Neural cell (in vitro differentiated cells): ENCODE data around the gene LLGL2. TPM values are rescaled to one million over a fixed set of nuclear protein-coding genes. Genes with fewer than 3 reads are reported as not detected.

Experiments used
- H2AFZ ChIP-seq: fragments of 200-600, 300-800 bp; sonication (generic), shearing (Covaris generic); 2 replicates; pipeline ENCODE4 v1.6.0; 2014; ENCODE audit warnings: low read depth, mild to moderate bottlenecking, antibody characterized with exemption, low read length, moderate library complexity
- H3F3A ChIP-seq: fragments of 200-600 bp; shearing (Covaris generic); 2 replicates; pipeline ENCODE4 v1.6.1; 2016; ENCODE audit warnings: mild to moderate bottlenecking, moderate library complexity, mixed read lengths, antibody characterized with exemption, low read length; ENCODE audit not compliant: insufficient read depth, poor library complexity, severe bottlenecking
- H3K27ac ChIP-seq: fragments of 200-600, 300-800 bp; sonication (generic), shearing (Covaris generic); 2 replicates; pipeline ENCODE4 v1.5.1; 2014; ENCODE audit warnings: mild to moderate bottlenecking, low read length, moderate library complexity
- H3K27me3 ChIP-seq: fragments of 300-800, 200-600 bp; sonication (generic), shearing (Covaris generic); 2 replicates; pipeline ENCODE4 v1.6.0; 2014; ENCODE audit warnings: mild to moderate bottlenecking, low read depth, low read length, moderate library complexity; ENCODE audit not compliant: insufficient read depth
- H3K36me3 ChIP-seq: fragments of 300-800, 200-600 bp; sonication (generic), shearing (Covaris generic); 2 replicates; pipeline ENCODE4 v1.5.1; 2014; ENCODE audit warnings: mild to moderate bottlenecking, antibody characterized with exemption, low read length, moderate library complexity; ENCODE audit not compliant: insufficient read depth
- H3K4me2 ChIP-seq: fragments of 300-800, 200-600 bp; sonication (generic), shearing (Covaris generic); 2 replicates; pipeline ENCODE4 v1.6.0; 2014; ENCODE audit warnings: mild to moderate bottlenecking, low read length
- H3K4me3 ChIP-seq: fragments of 300-800, 200-600 bp; sonication (generic), shearing (Covaris generic); 2 replicates; pipeline ENCODE4 v1.5.1; 2014; ENCODE audit warnings: mild to moderate bottlenecking, low read length, moderate library complexity
- H3K79me2 ChIP-seq: fragments of 200-600 bp; shearing (Covaris generic); replicated peaks from 2 replicates; pipeline ENCODE4 v1.6.0; 2014; ENCODE audit warnings: mild to moderate bottlenecking, low read length, moderate library complexity; ENCODE audit not compliant: insufficient read depth
- H3K9ac ChIP-seq: fragments of 300-800, 200-600 bp; sonication (generic), shearing (Covaris generic); 2 replicates; pipeline ENCODE4 v1.6.1; 2016; ENCODE audit warnings: mild to moderate bottlenecking, low read length, mixed read lengths
- H3K9me2 ChIP-seq: fragments of 200-600 bp; shearing (Covaris generic); 2 replicates; pipeline ENCODE4 v1.6.1; 2016; ENCODE audit warnings: mild to moderate bottlenecking, low read length, mixed read lengths; ENCODE audit not compliant: insufficient read depth
- H3K9me3 ChIP-seq: fragments of 200-600, 300-800 bp; sonication (generic), shearing (Covaris generic); 2 replicates; pipeline ENCODE4 v1.6.1; 2016; ENCODE audit warnings: mild to moderate bottlenecking, mixed run types, low read length, moderate library complexity, mixed read lengths
- H4K20me1 ChIP-seq: fragments of 200-600 bp; shearing (Covaris generic); 2 replicates; pipeline ENCODE4 v1.6.1; 2016; ENCODE audit warnings: mild to moderate bottlenecking, mixed run types; ENCODE audit not compliant: insufficient read depth
- EP300 ChIP-seq: fragments of 450-650 bp; conservative IDR thresholded peaks from 2 replicates; pipeline ENCODE4 v1.6.1; 2014; ENCODE audit warnings: antibody characterized with exemption, mild to moderate bottlenecking, moderate library complexity; ENCODE audit not compliant: poor library complexity, severe bottlenecking
- EZH2 ChIP-seq: fragments of 200-600, 300-800 bp; shearing (Covaris generic), sonication (generic); IDR thresholded peaks from 2 replicates; pipeline ENCODE4 v1.6.1; 2014; ENCODE audit warnings: antibody characterized with exemption, low read length, borderline replicate concordance, mild to moderate bottlenecking; ENCODE audit not compliant: insufficient read depth, poor library complexity, severe bottlenecking
- MXI1 ChIP-seq: fragments of 450-650 bp; conservative IDR thresholded peaks from 2 replicates; pipeline ENCODE4 v1.6.1; 2014; ENCODE audit warnings: antibody characterized with exemption, mild to moderate bottlenecking; ENCODE audit not compliant: poor library complexity, severe bottlenecking
- POLR2AphosphoS5 ChIP-seq: IDR thresholded peaks from 2 replicates; pipeline ENCODE4 v1.6.1; 2012
- RAD21 ChIP-seq: fragments of 450-650 bp; conservative IDR thresholded peaks from 2 replicates; pipeline ENCODE4 v1.6.1; 2014; ENCODE audit warnings: antibody characterized with exemption, mild to moderate bottlenecking, moderate library complexity
- SMC3 ChIP-seq: fragments of 450-650 bp; conservative IDR thresholded peaks from 2 replicates; pipeline ENCODE4 v1.6.1; 2014; ENCODE audit warnings: antibody characterized with exemption, mild to moderate bottlenecking, moderate library complexity; ENCODE audit not compliant: poor library complexity
- TAF1 ChIP-seq: IDR thresholded peaks from 2 replicates; pipeline ENCODE4 v1.6.1; 2012; ENCODE audit warnings: low read depth
- polyA plus RNA-seq: library from polyadenylated mRNA; depleted of rRNA; stranded (reverse); fragments of >200 nt; gene quantifications from 2 replicates; pipeline ENCODE4 v1.2.3, GENCODE V29; 2014
- TF ChIP-seq, protein P1 (sequence below): IDR thresholded peaks from 2 replicates; pipeline ENCODE4 v1.6.1; 2012; ENCODE audit warnings: borderline replicate concordance
- TF ChIP-seq, protein P2 (sequence below): fragments of 450-650 bp; IDR thresholded peaks from 2 replicates; pipeline ENCODE4 v1.5.1; 2014; ENCODE audit warnings: antibody characterized with exemption, mild to moderate bottlenecking, moderate library complexity; ENCODE audit not compliant: poor library complexity, severe bottlenecking

LLGL2 gene
- polyA plus RNA-seq, 1 donor from 2014 or later, result 0.95 TPM

DNA sequence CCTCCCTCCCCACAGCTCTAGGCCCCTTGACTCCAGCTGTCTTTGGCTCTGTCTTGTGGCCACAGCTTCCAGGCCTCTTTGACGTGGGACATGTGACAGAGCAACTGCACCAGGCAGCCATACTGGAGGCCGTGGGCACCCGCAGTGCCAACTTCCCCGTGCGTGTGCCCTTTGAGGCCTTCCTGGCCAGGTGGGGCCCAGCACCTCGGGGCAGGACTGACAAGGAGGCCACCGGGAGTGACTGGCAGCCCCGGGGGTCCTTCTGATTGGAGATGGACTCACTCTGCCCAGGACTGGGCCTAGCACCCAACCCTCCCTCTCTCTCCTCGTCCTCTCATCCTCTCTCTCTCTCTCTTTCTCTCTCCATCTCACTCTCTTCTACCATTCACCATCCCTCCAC, 77.6 kb downstream of the LLGL2 start:
- Histone ChIP-seq H3K27me3 (no peaks in the 10 kb centered on the region), H3K9ac (no peak overlapping the region), H4K20me1 (no peaks in the 10 kb centered on the region), H3K36me3 (no peaks in the 10 kb centered on the region), H3K9me2 (no peaks in the 10 kb centered on the region), H3K9me3 (no peaks in the 10 kb centered on the region), H3K27ac (no peak overlapping the region), H3K4me3 (no peak overlapping the region), H3K4me2 (no peak overlapping the region), H3F3A (no peaks in the 10 kb centered on the region), H2AFZ (no peak overlapping the region), H3K79me2 (no peaks in the 10 kb centered on the region)
- TF ChIP-seq, protein P1, sequence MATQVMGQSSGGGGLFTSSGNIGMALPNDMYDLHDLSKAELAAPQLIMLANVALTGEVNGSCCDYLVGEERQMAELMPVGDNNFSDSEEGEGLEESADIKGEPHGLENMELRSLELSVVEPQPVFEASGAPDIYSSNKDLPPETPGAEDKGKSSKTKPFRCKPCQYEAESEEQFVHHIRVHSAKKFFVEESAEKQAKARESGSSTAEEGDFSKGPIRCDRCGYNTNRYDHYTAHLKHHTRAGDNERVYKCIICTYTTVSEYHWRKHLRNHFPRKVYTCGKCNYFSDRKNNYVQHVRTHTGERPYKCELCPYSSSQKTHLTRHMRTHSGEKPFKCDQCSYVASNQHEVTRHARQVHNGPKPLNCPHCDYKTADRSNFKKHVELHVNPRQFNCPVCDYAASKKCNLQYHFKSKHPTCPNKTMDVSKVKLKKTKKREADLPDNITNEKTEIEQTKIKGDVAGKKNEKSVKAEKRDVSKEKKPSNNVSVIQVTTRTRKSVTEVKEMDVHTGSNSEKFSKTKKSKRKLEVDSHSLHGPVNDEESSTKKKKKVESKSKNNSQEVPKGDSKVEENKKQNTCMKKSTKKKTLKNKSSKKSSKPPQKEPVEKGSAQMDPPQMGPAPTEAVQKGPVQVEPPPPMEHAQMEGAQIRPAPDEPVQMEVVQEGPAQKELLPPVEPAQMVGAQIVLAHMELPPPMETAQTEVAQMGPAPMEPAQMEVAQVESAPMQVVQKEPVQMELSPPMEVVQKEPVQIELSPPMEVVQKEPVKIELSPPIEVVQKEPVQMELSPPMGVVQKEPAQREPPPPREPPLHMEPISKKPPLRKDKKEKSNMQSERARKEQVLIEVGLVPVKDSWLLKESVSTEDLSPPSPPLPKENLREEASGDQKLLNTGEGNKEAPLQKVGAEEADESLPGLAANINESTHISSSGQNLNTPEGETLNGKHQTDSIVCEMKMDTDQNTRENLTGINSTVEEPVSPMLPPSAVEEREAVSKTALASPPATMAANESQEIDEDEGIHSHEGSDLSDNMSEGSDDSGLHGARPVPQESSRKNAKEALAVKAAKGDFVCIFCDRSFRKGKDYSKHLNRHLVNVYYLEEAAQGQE, result no peak
- TF ChIP-seq RAD21 (no peak), MXI1 (no peak)
- TF ChIP-seq, protein P2, sequence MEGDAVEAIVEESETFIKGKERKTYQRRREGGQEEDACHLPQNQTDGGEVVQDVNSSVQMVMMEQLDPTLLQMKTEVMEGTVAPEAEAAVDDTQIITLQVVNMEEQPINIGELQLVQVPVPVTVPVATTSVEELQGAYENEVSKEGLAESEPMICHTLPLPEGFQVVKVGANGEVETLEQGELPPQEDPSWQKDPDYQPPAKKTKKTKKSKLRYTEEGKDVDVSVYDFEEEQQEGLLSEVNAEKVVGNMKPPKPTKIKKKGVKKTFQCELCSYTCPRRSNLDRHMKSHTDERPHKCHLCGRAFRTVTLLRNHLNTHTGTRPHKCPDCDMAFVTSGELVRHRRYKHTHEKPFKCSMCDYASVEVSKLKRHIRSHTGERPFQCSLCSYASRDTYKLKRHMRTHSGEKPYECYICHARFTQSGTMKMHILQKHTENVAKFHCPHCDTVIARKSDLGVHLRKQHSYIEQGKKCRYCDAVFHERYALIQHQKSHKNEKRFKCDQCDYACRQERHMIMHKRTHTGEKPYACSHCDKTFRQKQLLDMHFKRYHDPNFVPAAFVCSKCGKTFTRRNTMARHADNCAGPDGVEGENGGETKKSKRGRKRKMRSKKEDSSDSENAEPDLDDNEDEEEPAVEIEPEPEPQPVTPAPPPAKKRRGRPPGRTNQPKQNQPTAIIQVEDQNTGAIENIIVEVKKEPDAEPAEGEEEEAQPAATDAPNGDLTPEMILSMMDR, result no peak

DNA sequence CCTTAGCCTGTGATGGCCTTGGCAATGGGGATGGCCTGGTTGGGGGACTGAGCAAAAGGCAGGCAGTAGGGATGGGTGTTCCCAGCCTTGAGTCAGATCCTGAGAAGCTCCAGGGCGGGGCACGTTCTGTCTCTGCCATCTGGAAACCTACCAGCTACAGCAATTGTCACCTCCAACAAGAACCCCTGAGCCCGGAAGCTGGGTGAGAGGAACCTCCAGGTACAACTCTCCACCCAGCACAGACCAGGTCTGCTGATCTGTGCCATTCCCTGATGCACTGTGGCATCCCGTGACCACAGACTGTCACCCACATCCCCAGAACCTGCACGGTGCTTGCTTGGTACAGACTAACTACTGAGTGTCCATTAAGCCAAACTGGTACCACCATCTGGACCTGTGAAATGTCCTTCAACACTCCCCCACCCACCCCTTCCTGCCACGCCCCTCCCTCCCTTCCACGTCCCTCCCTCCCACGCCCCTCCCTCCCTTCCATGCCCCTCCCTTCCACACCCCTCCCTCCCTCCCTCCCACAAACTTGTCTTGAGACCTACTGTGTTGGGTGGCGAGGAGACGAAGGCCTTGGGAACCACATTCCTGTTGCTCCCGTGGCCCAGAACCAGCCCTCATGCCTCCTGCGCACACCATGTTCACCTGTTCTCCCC, 78.7 kb downstream of the LLGL2 start:
- TF ChIP-seq EP300, result no peak
- no peak for TF ChIP-seq RAD21
- TF ChIP-seq, protein P2, result no peak
- no peak for TF ChIP-seq POLR2AphosphoS5
- TF ChIP-seq EZH2, result no peak
- TF ChIP-seq SMC3, result no peak
- TF ChIP-seq TAF1, result no peak
- no peak for TF ChIP-seq MXI1
- TF ChIP-seq, protein P1, result no peak
- Histone ChIP-seq H3K27ac (no peak overlapping the region), H3K9me3 (no peaks in the 10 kb centered on the region), H3F3A (no peaks in the 10 kb centered on the region), H3K4me2 (no peak overlapping the region), H2AFZ (no peak overlapping the region), H3K36me3 (no peaks in the 10 kb centered on the region), H3K79me2 (no peaks in the 10 kb centered on the region), H4K20me1 (no peaks in the 10 kb centered on the region), H3K27me3 (no peaks in the 10 kb centered on the region), H3K9me2 (no peaks in the 10 kb centered on the region), H3K9ac (no peak overlapping the region), H3K4me3 (no peak overlapping the region)
